ENCODE data around the gene JAG2.

JAG2 gene

DNA sequence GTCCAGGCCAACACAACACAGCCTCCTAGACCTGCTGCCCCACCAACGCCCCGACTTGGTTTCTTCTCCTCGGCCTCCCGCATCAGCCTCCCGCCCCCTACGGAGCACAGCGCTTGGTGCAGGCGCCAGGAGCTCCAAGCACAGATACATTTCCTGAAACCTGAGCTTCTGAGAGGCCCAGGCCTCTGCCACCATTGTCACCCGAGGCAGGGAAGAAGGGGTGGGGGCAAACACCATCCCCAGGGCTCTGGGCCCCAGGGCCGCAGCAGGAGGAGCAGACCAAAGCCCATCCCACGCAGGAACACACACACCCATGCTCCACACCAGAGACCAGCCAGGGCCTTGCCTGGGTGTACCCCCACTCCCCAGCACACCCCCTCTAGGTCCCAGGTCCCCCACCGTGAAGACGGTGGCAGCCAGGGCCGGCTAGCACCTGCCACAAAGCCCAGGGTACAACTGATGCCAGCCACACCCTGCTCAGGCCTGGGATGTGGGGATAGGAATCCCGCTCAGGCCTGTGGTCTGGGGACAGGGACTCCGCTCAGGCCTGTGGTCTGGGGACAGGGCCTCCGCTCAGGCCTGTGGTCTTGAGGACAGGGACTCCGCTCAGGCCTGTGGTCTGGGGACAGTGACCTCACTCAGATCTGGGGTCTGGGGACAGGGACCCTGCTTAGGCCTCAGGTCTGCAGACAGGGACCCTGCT is 5.4 kb downstream of the JAG2 start:
- DNase-seq, result no peak

DNA sequence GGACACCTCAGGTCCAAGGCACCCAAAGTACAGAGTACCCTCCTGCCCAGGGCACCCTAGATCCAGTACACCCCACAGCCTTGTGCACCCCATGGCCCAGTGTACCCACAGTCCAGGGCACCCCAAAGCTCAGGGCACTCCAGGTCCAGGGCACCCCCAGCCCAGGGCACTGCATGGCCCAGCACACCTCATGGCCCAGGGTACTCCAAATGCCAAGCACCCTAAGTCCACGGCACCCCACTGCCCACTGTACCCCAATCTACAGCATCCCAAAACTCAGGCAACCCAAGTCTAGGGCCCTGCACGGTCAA is 6.0 kb downstream of the JAG2 start:
- no peak for DNase-seq

DNA sequence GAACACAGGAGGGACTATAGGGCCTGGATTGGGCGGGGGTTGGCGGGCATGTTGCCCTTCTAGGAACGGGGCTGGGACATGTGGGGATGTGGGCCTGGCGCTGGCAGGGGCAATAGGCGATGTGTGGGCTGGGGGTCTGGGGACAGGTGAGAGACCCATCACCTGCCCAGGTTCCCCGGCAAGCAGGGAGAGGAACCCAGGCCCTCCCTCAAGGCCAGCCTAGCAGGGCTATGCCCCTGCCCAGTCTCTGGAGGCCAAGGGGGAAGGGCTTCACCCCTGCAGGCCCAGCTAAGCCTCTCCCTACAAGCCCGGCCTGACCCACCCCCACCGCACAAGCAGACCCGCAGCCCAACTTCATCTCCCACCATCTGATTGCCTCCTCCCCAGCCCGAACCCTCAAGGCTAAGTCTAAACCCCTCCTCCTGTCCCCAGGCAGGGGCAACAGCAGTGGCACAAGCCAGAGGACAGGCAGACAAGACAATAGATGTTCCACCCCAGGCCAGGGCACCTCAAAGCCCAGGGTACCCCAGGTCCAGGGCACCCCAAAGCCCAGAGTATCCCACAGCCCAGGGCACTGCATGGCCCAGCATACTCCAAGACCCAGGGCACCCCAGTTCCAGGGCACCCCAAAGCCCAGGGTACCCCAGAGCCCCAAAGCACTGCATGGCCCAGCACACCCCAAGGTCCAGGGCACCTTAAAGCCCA is 6.5 kb downstream of the JAG2 start:
- peak; percentile 14 for DNase-seq

DNA sequence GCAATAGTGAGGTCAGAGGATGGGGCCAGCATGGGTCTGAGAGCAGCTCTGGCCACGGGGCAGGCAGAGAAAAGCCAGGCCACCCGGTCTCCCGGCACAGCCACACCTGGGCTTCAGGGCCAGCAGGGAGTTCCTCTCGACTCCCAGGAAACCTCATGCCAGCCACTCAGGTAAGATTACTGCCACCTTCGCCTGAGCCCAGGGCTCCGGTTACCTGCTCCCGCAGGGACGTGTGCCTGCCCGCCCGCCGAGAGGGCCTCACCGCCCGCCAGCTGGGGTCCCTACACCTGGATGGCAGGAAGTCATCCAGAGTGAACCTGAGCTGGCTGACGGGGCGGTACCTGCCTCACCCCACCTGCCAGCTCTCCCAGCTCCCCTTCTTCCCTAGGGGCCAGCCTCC is 7.3 kb downstream of the JAG2 start:
- no peak for DNase-seq

DNA sequence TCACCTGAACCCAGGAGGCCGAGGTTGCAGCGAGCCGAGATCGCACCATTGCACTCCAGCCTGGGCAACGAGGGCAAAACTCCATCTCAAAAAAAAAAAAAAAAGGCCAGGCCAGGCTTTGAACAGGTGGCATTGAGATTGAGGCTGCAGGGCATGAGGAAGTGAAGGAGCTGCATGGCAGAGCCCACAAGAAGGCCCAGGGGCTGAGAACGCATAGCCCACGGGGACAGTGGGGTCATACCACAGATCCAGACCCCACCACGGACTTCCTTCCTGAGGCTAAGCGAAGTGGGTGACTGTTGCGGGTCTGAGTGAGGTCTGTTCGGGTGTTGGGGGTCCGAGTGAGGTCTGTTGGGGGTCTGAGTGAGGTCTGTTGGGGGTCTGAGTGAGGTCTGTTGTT is 7.8 kb downstream of the JAG2 start:
- no peak for DNase-seq

DNA sequence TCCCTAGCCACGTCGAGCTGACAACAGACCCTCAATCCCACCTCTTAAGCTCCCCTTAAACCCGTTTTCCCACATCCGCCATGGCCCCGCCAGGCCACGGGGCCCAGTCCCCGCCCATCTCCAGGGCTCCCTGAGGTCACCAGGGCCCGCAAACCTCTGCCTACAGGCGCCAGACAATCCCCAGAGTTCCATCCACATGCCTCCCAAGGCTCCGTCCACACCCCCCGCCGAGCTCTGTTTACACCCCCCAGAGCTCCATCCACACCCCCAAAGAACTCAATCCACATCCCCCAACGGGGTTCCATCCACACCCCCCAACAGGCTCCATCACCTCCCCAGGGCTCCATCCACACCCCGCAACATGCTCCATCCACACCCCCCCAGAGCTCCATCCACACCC is 9.2 kb downstream of the JAG2 start:
- no peak for DNase-seq

DNA sequence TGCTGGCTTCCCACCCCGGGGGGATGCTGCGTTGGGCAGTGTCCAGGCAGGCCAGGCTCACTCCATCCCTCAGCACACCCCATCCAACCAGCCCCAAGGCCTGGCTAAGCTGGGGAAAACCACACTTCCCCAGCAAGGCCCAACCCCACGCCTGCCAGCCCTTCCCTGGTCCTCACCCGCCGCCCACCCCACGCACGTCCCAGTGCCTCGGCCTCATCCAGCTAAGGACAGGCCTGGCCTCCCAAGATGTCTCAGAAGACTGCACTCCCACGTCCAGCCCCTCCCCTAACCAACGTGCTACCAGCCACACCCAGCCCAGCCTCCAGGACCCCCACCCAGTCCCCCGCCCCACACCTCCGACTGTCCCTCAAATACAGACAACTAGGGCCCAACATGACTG is 9.8 kb downstream of the JAG2 start:
- no peak for DNase-seq

DNA sequence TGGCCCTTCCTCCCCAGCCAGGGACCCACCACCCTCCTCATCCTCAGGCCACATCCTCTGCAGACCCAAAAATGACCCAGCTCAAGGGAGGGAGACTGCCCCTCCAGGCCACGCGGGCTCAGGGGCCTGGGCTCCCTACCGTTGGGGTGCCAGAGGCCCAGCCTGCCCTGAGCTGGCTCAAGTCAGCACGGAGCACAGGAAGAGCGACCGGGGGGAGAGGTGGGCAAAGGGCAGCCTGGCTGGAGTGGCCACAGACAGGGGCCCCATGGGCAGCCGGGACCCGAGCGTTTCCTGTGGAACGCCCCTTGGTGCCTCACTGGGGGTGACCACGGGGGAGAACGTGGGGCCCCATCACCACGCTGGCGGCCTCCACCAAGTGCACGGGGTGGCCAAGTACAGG is 10.7 kb downstream of the JAG2 start:
- DNase-seq, result no peak

DNA sequence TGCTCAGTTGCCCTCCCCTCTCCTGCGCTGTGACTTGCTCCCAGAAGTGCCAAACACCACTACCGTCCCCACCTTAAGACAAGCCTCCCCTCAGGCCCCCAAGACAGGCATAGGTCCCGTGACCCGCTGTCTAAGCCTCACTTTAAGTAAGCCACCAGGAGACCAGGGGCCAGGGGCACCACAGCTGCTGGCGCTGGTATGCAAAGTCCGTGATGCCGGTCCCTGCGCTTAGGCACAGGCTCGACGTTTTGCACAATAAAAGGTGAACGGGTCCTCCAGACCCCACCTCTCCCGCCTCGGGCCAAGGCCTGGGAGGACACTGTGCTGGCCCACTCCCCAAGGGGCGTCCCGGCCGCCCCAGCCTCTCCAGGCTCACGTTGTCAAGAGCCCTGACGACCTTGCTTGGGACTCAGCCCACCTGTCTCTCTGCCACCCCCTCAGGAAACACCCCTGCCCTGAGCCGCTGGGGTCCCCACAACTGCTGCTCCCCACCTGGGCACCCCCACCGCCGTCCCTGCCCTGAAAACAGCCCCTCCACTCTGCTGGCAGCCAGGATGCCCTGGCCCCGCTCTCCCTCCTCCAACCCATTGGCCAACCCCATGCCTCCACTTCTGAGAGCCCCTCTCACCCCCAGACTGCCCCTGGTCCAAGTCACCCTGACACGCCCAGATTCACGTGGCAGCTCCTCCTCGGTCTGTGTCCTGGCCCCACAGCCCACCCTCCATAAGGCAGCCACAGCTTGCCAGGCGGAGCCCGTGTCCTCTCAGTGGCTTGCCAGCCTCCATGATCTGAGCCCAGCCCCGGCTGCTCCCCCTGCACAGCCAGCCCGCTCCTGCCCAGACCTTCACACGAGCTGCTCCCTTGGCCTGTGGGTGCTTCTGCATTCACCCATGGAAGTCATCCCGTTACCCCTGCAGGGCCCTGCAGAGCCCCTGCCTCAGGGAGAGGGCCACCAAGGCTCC is 11.9 kb downstream of the JAG2 start:
- no peak for DNase-seq

DNA sequence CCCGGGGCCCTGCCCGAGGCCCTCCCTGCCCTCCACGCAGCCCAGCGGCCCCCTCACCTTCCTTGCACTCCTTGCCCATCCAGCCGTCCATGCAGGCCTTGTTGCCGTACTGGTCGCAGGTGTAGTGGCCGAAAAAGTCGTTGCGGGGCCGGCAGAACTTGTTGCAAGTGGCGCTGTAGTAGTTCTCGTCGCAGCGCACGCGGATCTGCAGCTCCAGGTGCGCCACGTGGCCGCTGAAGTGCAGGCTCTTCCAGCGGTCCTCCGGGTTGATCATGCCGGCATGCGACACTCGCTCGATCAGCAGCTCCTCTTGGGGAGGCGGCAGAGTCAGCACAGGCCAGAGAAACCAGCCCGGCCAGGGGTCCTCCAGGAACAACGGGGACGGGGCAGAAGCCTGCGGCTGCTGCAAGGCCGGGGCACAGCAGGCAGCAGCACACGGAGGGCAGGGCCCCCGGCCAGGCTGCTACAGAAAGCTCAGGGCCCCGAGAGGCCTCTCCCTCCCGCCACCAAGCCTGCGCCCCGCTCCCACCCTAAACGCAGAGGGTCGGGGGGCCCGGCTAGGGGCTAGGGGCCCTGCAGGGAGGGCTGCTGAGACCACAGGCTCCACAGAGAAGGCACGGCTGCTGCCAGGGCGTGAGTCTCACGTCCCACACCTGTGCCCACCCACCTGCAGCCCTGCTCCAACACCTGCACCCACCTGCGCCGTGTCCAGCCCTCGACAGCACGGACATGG is 12.7 kb downstream of the JAG2 start:
- DNase-seq, result no peak

DNA sequence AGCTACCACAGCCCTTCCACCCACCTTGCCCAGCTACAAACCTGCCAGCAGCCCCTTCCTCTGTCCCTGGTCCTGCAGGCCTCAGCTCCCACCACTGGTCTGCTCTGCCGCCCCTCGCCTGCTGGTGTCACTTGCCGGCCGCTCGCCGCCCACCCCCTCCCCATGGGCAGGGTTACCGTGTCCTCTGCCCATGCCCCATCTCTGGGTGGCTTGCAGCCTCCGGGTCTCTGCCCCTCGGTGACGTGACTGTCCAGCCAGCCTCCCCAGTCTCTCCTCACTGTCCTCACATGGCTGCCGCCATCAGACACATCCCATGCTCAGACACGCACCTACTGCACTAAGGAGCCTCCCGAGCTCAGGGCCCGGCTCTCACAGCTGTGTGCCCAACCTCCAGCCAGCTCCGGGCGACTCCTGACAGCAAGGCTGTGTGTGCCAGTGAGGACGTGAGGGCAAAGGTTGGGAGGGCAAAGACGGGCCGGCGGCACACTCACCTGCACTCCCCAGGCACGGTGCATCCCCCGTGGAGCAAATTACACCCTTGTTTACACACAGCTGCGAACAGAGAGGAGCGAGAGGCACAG is 13.4 kb downstream of the JAG2 start:
- DNase-seq, result no peak

DNA sequence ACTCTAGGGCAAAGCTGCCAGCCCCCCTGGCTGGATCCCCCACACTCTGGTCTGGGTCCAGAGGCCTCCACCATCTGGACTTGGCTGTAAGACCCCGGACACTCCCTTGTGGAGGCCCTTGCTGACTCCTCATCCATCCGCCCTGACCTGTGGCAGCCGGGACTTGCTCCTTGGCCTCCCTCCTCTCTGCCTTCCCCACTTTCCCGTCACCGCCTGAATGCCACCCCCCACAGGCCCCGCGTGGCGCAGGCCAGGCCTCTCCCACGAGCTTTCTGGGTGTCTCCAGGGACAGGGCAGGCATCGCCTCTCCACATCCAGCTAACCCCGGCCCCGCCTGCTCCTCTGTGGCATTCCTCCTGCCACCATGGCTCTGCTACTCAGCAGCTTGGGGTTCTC is 14.1 kb downstream of the JAG2 start:
- no peak for DNase-seq

DNA sequence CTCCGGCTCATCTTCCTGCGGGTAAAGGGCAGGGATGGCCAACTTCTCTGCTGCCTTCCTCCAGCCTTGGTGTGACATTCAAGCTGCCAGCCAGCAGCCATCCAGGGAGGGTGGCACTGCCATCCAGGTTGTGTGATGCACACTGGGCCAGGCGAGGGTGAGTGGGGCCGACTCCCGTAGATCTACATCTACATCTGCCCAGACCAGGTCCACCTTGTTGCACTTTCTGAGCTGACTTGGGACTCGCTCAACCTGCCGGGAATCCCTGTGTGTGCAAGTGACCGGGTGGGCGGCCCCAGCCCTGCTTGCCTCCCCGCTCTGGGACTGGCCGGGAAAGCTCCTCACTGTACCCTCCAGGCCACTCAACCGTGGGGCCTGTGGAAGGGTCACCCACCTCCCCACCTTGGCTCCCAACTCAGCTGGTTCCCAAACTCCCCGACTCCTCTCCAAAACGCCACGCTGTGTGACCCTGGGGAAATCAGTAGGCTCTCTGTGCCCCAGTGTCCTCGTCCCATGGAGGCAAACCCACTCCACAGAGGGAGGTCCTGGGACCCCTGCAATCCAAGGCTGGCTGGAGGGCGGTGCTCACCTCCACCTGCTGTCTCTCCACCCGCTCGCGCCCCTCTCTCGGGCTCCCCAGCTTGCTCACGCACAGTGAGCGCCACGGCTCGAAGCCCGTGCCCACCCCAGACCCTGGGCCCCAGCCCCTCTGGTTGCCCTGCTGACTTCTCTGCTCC is 14.7 kb downstream of the JAG2 start:
- no peak for DNase-seq

DNA sequence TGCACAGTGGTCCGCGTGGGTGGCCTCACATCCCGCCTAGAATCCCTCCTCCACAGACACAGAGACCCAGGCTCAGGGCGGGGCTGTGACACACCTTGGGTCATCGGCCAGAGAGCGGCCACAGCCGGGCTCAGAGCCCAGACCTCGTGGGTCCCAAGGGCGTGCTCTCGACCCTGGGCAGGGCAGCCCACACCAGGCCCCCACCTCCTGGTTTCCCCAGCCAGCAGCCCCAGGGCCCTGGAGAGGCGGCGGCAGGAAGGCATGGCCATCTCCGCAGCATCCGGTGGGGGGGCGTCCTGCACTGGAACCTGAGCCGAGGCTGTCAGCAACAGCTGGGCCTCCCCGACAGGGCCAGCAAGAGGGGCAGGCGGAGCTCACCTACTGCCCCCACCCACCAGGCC is 15.2 kb downstream of the JAG2 start:
- no peak for DNase-seq

DNA sequence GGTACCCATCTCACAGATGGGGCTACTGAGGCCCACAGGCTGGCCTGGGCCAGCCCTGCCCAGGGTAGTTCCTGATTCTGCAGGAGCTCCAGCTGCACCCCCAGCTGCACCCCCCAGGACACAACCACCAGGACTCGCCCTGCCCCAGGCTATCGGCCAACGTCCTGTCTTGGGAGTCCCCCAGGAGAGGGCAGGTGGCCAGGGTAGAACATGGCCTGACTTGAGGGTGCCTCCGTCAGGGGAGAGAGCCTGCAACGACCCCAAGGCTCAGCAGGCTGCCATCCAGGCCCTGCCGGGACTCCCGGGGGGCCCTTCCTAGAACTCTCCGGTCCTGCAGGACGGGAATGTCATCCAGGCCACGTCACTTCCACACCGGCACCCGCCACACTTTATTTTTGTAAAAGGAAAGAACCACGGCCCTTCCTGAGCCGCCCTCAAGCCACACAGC is 15.8 kb downstream of the JAG2 start:
- no peak for DNase-seq

DNA sequence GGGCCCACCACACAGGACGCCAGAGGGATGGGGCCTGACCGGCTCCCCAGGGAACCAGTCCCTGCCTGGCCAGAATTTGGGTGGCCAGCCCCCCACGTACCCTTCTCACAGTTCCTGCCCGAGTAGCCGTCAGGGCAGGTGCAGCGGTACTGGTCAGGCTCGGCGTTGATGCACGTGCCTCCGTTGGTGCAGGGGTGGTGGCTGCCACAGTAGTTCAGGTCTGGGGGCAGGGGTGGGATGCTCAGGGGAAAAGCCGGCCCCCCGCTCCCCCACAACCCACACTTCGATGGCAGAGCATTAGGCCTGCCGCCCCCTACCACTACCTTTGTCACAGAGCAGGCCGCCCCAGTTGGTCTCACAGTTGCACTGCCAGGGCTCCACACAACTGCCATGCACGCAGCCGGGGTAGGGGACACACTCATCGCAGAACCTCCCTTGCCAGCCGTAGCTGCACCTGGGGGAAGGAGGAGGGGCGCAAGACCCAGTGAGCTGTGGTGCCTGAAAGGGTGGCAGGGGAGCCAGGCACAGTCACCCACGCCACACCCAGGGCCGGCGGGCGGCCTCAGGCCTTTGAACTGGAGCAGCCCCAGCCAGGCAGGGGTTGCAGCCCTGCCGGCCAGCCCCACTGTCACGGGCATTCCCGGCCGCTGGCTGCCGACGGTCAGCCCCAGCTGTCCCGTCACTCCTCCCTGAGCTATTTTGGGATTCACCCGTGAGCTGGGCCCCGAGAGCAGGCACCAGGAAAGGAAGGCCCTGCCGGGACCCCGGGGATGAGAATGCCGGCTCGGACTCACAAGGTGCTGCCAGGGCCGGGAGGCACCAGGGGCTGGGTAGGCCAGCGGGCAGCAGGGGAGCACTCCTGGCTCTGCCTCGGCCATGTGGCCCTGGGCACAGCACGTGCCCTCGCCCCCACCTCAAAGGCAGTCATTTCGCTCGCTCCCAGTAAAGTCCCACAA is 16.5 kb downstream of the JAG2 start:
- no peak for DNase-seq

DNA sequence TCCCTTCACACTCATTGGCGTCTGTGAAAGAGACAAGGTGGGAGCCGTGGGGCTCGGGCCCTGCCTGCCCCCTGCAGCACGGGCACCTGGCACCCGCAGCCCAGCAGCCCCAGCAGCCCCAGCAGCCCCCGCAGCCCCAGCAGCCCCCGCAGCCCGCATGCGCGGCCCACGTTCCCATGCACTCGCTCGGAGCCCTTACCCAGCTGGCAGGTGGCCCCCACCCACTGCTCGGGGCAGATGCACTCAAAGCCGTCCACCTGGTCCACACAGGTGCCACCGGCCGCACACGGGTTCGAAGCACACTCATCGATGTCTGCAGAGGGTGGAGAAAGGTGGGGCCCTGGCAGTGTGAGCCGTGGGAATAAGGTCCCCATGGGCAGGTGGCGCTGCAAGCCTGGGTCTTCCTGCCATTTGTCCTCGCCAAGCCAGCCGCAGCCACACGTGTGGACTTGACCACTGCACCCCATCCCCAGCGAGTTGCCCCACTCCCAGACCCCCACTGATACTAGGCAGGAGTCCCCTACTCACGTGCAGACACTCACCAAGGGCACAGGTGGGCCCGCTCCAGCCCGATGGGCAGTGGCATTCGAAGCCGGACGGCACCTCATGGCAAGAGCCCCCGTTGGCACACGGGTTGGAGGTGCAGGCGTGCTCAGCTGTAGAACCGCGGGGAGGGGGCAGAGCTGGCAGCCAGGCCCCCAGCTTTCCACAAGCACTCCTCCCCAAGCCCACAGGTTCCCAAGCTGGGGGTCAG is 17.3 kb downstream of the JAG2 start:
- no peak for DNase-seq

DNA sequence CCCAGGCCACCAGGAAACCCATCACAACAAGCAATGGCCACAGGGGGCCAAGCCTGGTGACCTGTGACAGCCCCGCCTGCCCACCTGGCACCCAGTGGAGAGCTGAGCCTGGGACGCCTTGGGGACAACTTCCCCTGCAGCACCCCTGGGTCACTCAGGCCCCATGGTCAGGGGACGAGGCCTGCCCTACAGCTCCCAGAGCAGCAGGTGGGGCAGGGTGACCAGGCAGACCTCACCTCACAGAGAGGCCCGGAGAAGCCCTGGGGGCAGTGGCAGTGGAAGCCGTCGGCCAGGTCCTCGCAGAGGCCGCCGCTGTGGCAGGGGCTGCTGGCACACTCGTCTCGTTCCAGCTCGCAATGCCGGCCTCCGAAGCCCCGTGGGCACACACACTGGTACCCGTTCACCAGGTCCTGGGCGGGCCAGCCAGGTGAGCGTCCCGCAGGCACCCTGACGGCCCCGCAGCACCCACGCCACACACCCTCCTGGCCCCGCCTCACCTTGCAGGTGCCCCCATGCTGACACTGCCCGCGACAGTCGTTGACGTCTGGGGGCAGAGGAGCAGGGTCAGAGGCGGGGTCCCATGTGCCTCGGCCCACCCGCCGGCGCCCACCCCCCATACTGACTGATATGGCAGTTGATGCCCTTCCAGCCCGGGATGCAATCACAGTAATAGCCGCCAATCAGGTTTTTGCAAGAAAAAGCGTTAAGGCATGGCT is 18.1 kb downstream of the JAG2 start:
- no peak for DNase-seq

DNA sequence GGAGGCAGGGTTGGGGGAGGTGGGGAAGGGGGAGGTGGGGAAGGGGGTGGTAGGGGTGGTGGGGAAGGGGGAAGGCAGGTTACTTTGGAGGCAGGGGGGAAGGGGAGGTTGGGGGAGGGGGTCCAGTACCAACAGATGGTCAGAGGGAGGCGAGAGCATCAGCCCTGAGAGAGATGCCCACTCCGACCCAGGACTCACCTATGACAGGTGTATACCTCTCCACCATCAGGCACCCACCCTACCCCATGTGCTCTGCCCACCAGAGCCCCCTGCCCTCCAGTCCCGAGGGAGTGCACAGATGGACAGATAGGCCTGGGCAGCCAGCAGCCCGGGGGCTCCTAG is 18.6 kb downstream of the JAG2 start:
- DNase-seq, result no peak
